Gastrocnemius medialis (tissue), 4 donors: ENCODE measurements around the gene NEDD1.

Source experiments
- CTCF ChIP-seq, 5 experiments: fragments of 450-650 bp in 3 of 5; fragments of 200-600 bp in 2 of 5; sonication (generic) in 2 of 5; IDR thresholded peaks in 4 of 5; conservative IDR thresholded peaks in 1 of 5; 1 replicate in 4 of 5; 2 replicates in 1 of 5; pipeline ENCODE4 v1.5.1; 2016 to 2019; ENCODE audit warnings: antibody characterized with exemption in 5 of 5, mild to moderate bottlenecking in 3 of 5, moderate library complexity in 3 of 5
- POLR2A ChIP-seq, 2 donors: fragments of 450-650 bp; IDR thresholded peaks; one replicate each; pipeline ENCODE4 v1.6.1; 2017; ENCODE audit warnings: antibody characterized with exemption in 2 of 2, mild to moderate bottlenecking in 2 of 2, moderate library complexity in 2 of 2

GRCh38 chr12:96878704-96879103 is 28.4 kb upstream of the NEDD1 start:
- TF ChIP-seq CTCF (IDR thresholded peaks at IDR 0.05 in 4 of 5, conservative IDR thresholded peaks at IDR 0.05 in 1 of 5) (no peak), POLR2A (IDR thresholded peaks at IDR 0.05) (no peak)
